ENCODE measurements around the gene VASN. TPM values are rescaled to one million over a fixed set of nuclear protein-coding genes. Genes with fewer than 3 reads are reported as not detected.

The VASN gene
- total and polyA plus RNA-seq, 9 of the 15 experiments (the other 6 are each of a cell fraction or from before 2014, with no cell fraction given), result 0.01 to 2.5 (median 0.41) TPM; not detected in 1

GRCh38 chr16:4328046-4328781, 43.4 kb upstream of the VASN start (continued):
- TF ChIP-seq RAD21 (CRISPR knock-in tag; conservative IDR thresholded peaks at IDR 0.05 in 1 of 2, IDR thresholded peaks at IDR 0.05 in 1 of 2) (peak in 1 of 2 experiments; percentile 21; a peak in 1 of 4 replicates), EGR1 (conservative IDR thresholded peaks at IDR 0.05) (0 out of 2 replicates have a peak, but pooled peaks have one; percentile 9), REST (IDR thresholded peaks at IDR 0.05; ENCODE audit: borderline replicate concordance) (peak; percentile 80), REST (CRISPR knock-in tag; IDR thresholded peaks at IDR 0.05; ENCODE audit: low read depth) (no peak), EP400 (IDR thresholded peaks at IDR 0.05) (no peak), RBBP5 (IDR thresholded peaks at IDR 0.05; ENCODE audit: borderline replicate concordance, insufficient read depth, low read length, poor library complexity, severe bottlenecking) (no peak), ZNF3 (CRISPR knock-in tag; IDR thresholded peaks at IDR 0.05) (no peak), MECOM (CRISPR knock-in tag; IDR thresholded peaks at IDR 0.05) (no peak), E4F1 (CRISPR knock-in tag; IDR thresholded peaks at IDR 0.05; ENCODE audit: borderline replicate concordance) (no peak), PREB (CRISPR knock-in tag; IDR thresholded peaks at IDR 0.05) (0 out of 2 replicates have a peak, but pooled peaks have one; percentile 25), ZBTB33 (CRISPR knock-in tag; IDR thresholded peaks at IDR 0.05) (0 out of 2 replicates have a peak, but pooled peaks have one; percentile 30), SIN3A (IDR thresholded peaks at IDR 0.05; ENCODE audit: borderline replicate concordance in 2 of 2, control insufficient read depth in 1 of 2, low read depth in 2 of 2, low read length in 2 of 2) (no peak)

Measured in K562 (cell line).